ENCODE results near the gene CHAF1B.

Gene CHAF1B

DNA sequence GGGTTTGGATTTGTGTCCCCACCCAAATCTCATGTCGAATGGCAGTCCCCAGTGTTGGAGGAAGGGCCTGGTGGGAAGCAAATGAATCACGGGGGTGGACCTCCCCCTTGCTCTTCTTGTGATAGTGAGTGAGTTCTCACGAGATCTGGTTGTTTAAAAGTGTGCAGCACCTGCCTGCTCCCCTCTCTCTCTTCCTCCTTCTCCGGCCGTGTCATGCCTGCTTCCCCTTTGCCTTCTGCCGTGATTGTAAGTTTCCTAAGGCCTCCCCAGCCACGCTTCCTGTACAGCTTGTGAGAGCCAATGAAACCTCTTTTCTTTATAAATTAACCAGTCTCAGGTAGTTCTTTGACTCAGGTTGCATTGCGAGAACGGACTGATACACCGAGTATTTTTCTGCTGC is 78.8 kb downstream of the CHAF1B start:
- Histone ChIP-seq H3K79me2 (ENCODE audit: low read length) (no peaks in the 10 kb centered on the region), H3K9me3 (ENCODE audit: insufficient read depth, low read length) (no peaks in the 10 kb centered on the region), H4K20me1 (ENCODE audit: insufficient read depth, low read length) (no peaks in the 10 kb centered on the region), H2AFZ (ENCODE audit: low read depth, low read length) (no peak overlapping the region; the same call in 1 of the 2 replicates), H3K36me3 (replicated peaks; ENCODE audit: low read depth, low read length) (no peaks in the 10 kb centered on the region), H3K4me2 (ENCODE audit: low read length) (peak overlapping the region; percentile 54), H3K27ac (ENCODE audit: low read length) (peak overlapping the region; percentile 64), H3K27me3 (ENCODE audit: low read depth, low read length) (no peaks in the 10 kb centered on the region), H3K4me3 (ENCODE audit: low read length) (peak overlapping the region; percentile 56), H3K9ac (ENCODE audit: low read length) (no peak overlapping the region; the same call in 1 of the 2 replicates), H3K4me1 (ENCODE audit: low read length) (peaks cover 15% of the 10 kb centered on the region)
- TF ChIP-seq EZH2phosphoT487 (IDR thresholded peaks at IDR 0.05; ENCODE audit: low read depth) = no peak
- TF ChIP-seq, protein P1, sequence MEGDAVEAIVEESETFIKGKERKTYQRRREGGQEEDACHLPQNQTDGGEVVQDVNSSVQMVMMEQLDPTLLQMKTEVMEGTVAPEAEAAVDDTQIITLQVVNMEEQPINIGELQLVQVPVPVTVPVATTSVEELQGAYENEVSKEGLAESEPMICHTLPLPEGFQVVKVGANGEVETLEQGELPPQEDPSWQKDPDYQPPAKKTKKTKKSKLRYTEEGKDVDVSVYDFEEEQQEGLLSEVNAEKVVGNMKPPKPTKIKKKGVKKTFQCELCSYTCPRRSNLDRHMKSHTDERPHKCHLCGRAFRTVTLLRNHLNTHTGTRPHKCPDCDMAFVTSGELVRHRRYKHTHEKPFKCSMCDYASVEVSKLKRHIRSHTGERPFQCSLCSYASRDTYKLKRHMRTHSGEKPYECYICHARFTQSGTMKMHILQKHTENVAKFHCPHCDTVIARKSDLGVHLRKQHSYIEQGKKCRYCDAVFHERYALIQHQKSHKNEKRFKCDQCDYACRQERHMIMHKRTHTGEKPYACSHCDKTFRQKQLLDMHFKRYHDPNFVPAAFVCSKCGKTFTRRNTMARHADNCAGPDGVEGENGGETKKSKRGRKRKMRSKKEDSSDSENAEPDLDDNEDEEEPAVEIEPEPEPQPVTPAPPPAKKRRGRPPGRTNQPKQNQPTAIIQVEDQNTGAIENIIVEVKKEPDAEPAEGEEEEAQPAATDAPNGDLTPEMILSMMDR (IDR thresholded peaks at IDR 0.05; ENCODE audit: low read depth, low read length) = no peak

DNA sequence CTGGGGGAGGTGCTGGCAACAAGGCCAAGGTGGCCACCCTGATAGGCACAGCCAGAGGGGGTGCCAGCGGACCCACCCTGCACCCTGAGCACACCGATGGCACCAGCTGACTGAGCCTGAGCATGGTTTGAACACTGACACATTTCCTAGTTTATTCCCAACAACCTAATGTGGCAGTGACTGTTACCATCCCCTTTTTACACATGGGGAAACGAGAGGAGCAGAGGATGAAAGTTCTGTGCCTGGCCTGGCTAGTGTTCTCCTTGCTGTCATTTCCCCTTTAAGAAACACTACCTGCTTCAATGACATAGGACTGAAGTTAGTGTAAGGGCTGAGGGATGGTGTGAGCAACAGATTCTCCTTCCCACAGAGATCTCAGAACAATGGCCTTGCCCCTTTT is 79.4 kb downstream of the CHAF1B start:
- Histone ChIP-seq H3K9me3 (ENCODE audit: insufficient read depth, low read length) (no peaks in the 10 kb centered on the region), H2AFZ (ENCODE audit: low read depth, low read length) (no peak overlapping the region; the same call in 1 of the 2 replicates), H3K79me2 (ENCODE audit: low read length) (no peaks in the 10 kb centered on the region), H3K4me2 (ENCODE audit: low read length) (peak overlapping the region; percentile 54), H3K36me3 (replicated peaks; ENCODE audit: low read depth, low read length) (no peaks in the 10 kb centered on the region), H4K20me1 (ENCODE audit: insufficient read depth, low read length) (no peaks in the 10 kb centered on the region), H3K27me3 (ENCODE audit: low read depth, low read length) (no peaks in the 10 kb centered on the region), H3K9ac (ENCODE audit: low read length) (no peak overlapping the region; the same call in 1 of the 2 replicates), H3K4me3 (ENCODE audit: low read length) (peak overlapping the region; percentile 56), H3K27ac (ENCODE audit: low read length) (peak overlapping the region; percentile 64), H3K4me1 (ENCODE audit: low read length) (peaks cover 15% of the 10 kb centered on the region)
- TF ChIP-seq, protein P1 (IDR thresholded peaks at IDR 0.05; ENCODE audit: low read depth, low read length) = no peak
- no peak for TF ChIP-seq EZH2phosphoT487 (IDR thresholded peaks at IDR 0.05; ENCODE audit: low read depth)

DNA sequence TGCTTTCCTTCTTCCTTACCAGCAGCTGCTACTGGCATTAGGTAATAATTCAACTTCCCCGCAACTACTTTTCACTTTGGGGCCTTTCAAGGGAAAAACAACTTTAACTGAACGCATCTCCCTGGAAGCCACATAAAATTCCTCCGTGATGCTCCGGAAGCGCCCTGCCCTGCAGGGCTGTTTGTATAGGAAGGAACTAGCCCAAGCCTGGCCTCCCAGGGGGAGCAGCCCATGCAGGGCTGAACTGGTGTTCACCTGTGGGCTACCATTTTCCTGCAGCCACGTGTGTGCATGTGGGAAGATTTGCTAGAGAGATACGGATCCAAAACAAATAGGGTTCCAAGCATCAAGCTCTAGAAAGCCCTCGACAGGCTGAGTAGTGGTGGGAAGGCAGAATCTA is 80.3 kb downstream of the CHAF1B start:
- Histone ChIP-seq H3K36me3 (replicated peaks; ENCODE audit: low read depth, low read length) (no peaks in the 10 kb centered on the region), H3K27ac (ENCODE audit: low read length) (no peak overlapping the region), H4K20me1 (ENCODE audit: insufficient read depth, low read length) (no peaks in the 10 kb centered on the region), H3K4me1 (ENCODE audit: low read length) (peaks cover 19% of the 10 kb centered on the region), H3K4me3 (ENCODE audit: low read length) (no peak overlapping the region), H3K9me3 (ENCODE audit: insufficient read depth, low read length) (no peaks in the 10 kb centered on the region), H3K27me3 (ENCODE audit: low read depth, low read length) (no peaks in the 10 kb centered on the region), H3K4me2 (ENCODE audit: low read length) (no peak overlapping the region), H3K9ac (ENCODE audit: low read length) (no peak overlapping the region), H2AFZ (ENCODE audit: low read depth, low read length) (no peak overlapping the region), H3K79me2 (ENCODE audit: low read length) (no peaks in the 10 kb centered on the region)
- no peak for TF ChIP-seq EZH2phosphoT487 (IDR thresholded peaks at IDR 0.05; ENCODE audit: low read depth)
- TF ChIP-seq, protein P1 (IDR thresholded peaks at IDR 0.05; ENCODE audit: low read depth, low read length) = no peak

DNA sequence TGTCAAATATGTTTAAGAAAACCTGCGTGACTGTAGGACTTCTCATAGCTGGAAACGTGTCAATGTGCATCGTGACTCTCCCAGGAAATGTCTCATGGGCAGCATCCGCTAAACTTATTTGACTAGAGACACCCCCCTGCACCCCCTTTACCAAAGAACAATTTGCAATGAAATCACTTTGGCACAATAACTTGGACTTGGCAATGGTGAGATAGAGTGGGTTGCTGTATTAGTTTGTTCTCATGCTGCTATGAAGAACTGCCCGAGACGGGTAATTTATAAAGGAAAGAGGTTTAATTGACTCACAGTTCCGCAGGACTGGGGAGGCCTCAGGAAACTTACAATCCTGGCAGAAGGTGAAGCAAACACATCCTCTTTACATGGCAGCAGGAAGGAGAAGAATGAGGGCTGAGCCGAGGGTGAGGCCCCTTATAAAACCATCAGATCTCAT is 80.9 kb downstream of the CHAF1B start:
- Histone ChIP-seq H2AFZ (ENCODE audit: low read depth, low read length) (no peak overlapping the region), H3K4me1 (ENCODE audit: low read length) (peaks cover 25% of the 10 kb centered on the region), H3K9ac (ENCODE audit: low read length) (no peak overlapping the region), H3K9me3 (ENCODE audit: insufficient read depth, low read length) (no peaks in the 10 kb centered on the region), H3K27ac (ENCODE audit: low read length) (no peak overlapping the region), H3K36me3 (replicated peaks; ENCODE audit: low read depth, low read length) (no peaks in the 10 kb centered on the region), H3K27me3 (ENCODE audit: low read depth, low read length) (no peaks in the 10 kb centered on the region), H3K79me2 (ENCODE audit: low read length) (no peaks in the 10 kb centered on the region), H4K20me1 (ENCODE audit: insufficient read depth, low read length) (no peaks in the 10 kb centered on the region), H3K4me2 (ENCODE audit: low read length) (no peak overlapping the region), H3K4me3 (ENCODE audit: low read length) (no peak overlapping the region)
- TF ChIP-seq, protein P1 (IDR thresholded peaks at IDR 0.05; ENCODE audit: low read depth, low read length) = no peak
- TF ChIP-seq EZH2phosphoT487 (IDR thresholded peaks at IDR 0.05; ENCODE audit: low read depth) = no peak

Measured in OCI-LY3 (cell line).